Endothelial cell of umbilical vein (primary cell): ENCODE results near the gene FOSL2. TPM values are rescaled to one million over a fixed set of nuclear protein-coding genes. Genes with fewer than 3 reads are reported as not detected.

Experiments
- BruUV-seq: library from RNA; stranded (reverse); fragments of 400-500 nt; replicated peaks from 2 replicates; lab custom pipeline; 2021; lab: Mats Ljungman, UMichigan
- CTCF ChIA-PET: fragments of 300-600, 350-600 bp; sonication (Branson Sonifier 250); formaldehyde crosslinking; loops from one replicate; lab custom pipeline; 2021; ENCODE audit warnings: antibody characterized with exemption, inconsistent platforms; lab: Charles Lee
- POLR2A ChIA-PET: fragments of 300-600, 350-600 bp; sonication (Branson Sonifier 250); formaldehyde crosslinking; loops from one replicate; lab custom pipeline; 2021; ENCODE audit warnings: antibody characterized with exemption, inconsistent platforms; lab: Charles Lee
- DNase-seq: peaks from one replicate; pipeline ENCODE4 v3.0.0-alpha.2; 2011; ENCODE audit warnings: low read depth, low spot score
- FAIRE-seq: peaks from 2 replicates; lab custom pipeline; 2011; peaks lifted over from hg19 to GRCh38; lab: Jason Lieb, UNC
- H2AFZ ChIP-seq: 2 replicates; pipeline ENCODE4 v1.6.0; 2012; ENCODE audit warnings: low read depth, low read length, control low read depth, inconsistent platforms
- H3K27ac ChIP-seq: 2 replicates; pipeline ENCODE4 v1.5.1; 2011; ENCODE audit warnings: low read depth, mild to moderate bottlenecking, control low read depth, low read length, moderate library complexity; ENCODE audit not compliant: insufficient read depth
- H3K27me3 ChIP-seq, 2 experiments: 2 replicates each; pipeline versions ENCODE4 v1.6.0 to v1.6.1; 2011; ENCODE audit warnings: low read length in 2 of 2, mixed read lengths in 1 of 2; ENCODE audit not compliant: control insufficient read depth in 2 of 2, insufficient read depth in 2 of 2
- H3K36me3 ChIP-seq, 2 experiments: 2 replicates in 1 of 2; 3 replicates in 1 of 2; pipeline ENCODE4 v1.5.1; 2011; ENCODE audit warnings: low read length in 2 of 2, mild to moderate bottlenecking in 1 of 2, moderate library complexity in 1 of 2; ENCODE audit not compliant: control insufficient read depth in 2 of 2, insufficient read depth in 2 of 2; ENCODE audit errors: extremely low read depth in 1 of 2
- H3K4me1 ChIP-seq: 3 replicates; pipeline ENCODE4 v1.5.1; 2011; ENCODE audit warnings: mild to moderate bottlenecking, low read length; ENCODE audit not compliant: control insufficient read depth, insufficient read depth; ENCODE audit errors: extremely low read depth
- H3K4me2 ChIP-seq: 2 replicates; pipeline ENCODE4 v1.6.1; 2011; ENCODE audit warnings: low read length, control low read depth, mixed read lengths; ENCODE audit not compliant: insufficient read depth
- H3K4me3 ChIP-seq, 3 experiments: fragments of 200-600 bp in 1 of 3; sonication (generic), shearing (Covaris generic) in 1 of 3; replicated peaks in 1 of 3; 2 replicates each; pipeline ENCODE4 v1.5.1; 2011 to 2016; ENCODE audit warnings: control low read depth in 3 of 3, low read length in 3 of 3, mild to moderate bottlenecking in 2 of 3, inconsistent platforms in 1 of 3, low read depth in 1 of 3, moderate library complexity in 1 of 3; ENCODE audit not compliant: insufficient read depth in 1 of 3
- H3K79me2 ChIP-seq: 2 replicates; pipeline ENCODE4 v1.6.0; 2012; ENCODE audit warnings: low read length, inconsistent platforms; ENCODE audit not compliant: control insufficient read depth, insufficient read depth
- H3K9ac ChIP-seq: replicated peaks from 2 replicates; pipeline ENCODE3; 2011; ENCODE audit warnings: low read length, control low read depth; ENCODE audit not compliant: insufficient read depth; ENCODE audit errors: extremely low read depth
- H3K9me1 ChIP-seq: replicated peaks from 3 replicates; pipeline ENCODE4 v1.6.0; 2011; ENCODE audit warnings: mild to moderate bottlenecking, low read length; ENCODE audit not compliant: control insufficient read depth, insufficient read depth; ENCODE audit errors: extremely low read depth
- H3K9me3 ChIP-seq: replicated peaks from 2 replicates; pipeline ENCODE4 v1.5.1; 2012; ENCODE audit warnings: low read length, inconsistent platforms; ENCODE audit not compliant: control insufficient read depth, insufficient read depth
- H4K20me1 ChIP-seq: replicated peaks from 2 replicates; pipeline ENCODE3; 2011; ENCODE audit warnings: mild to moderate bottlenecking, low read length; ENCODE audit not compliant: control insufficient read depth, insufficient read depth; ENCODE audit errors: extremely low read depth
- CTCF ChIP-seq, 2 donors: IDR thresholded peaks; 1 replicate in 1 of 2; 2 replicates in 1 of 2; pipeline ENCODE4 v1.5.1; 2011; ENCODE audit warnings: low read length in 2 of 2, mild to moderate bottlenecking in 2 of 2, moderate library complexity in 2 of 2, control low read depth in 1 of 2, inconsistent platforms in 1 of 2, low read depth in 1 of 2; ENCODE audit not compliant: insufficient read depth in 1 of 2; ENCODE audit errors: extremely low read depth in 1 of 2
- EZH2 ChIP-seq: IDR thresholded peaks from 2 replicates; pipeline ENCODE4 v1.6.1; 2012; ENCODE audit warnings: borderline replicate concordance, low read depth, mild to moderate bottlenecking, moderate library complexity, low read length, inconsistent platforms; ENCODE audit not compliant: severe bottlenecking
- FOS ChIP-seq: IDR thresholded peaks from 2 replicates; pipeline ENCODE4 v1.6.1; 2011; ENCODE audit warnings: mild to moderate bottlenecking, low read length, moderate library complexity, borderline replicate concordance; ENCODE audit not compliant: insufficient read depth
- GATA2 ChIP-seq: IDR thresholded peaks from 2 replicates; pipeline ENCODE4 v1.7.0; 2011; ENCODE audit warnings: low read depth, mild to moderate bottlenecking, moderate library complexity, mixed read lengths, low read length; ENCODE audit not compliant: insufficient read length, insufficient read depth
- JUN ChIP-seq: IDR thresholded peaks from 2 replicates; pipeline ENCODE4 v1.6.1; 2011; ENCODE audit warnings: borderline replicate concordance, low read depth; ENCODE audit not compliant: insufficient read length, insufficient read depth
- MAX ChIP-seq: IDR thresholded peaks from 2 replicates; pipeline ENCODE4 v1.6.1; 2011; ENCODE audit not compliant: insufficient read depth, insufficient read length
- MYC ChIP-seq: IDR thresholded peaks from one replicate; pipeline ENCODE4 v1.6.1; 2011; ENCODE audit warnings: mild to moderate bottlenecking, low read depth, low read length
- dilution Hi-C: fragments of 300-500 bp; cut with MboI; formaldehyde crosslinking; loops from one replicate; pipeline ENCODE4 v1.15.0; 2019; ENCODE audit warnings: low sequenced_read_pairs; ENCODE audit not compliant: extremely low pct_ligation_motif_present
- intact Hi-C: fragments of 100-400 bp; cut with micrococcal nuclease; formaldehyde crosslinking; loops from one replicate; pipeline ENCODE4 v1.10.0; 2022
- polyA plus RNA-seq, 4 experiments: library from polyadenylated mRNA; depleted of rRNA in 3 of 4; stranded (reverse) in 3 of 4; unstranded in 1 of 4; fragments of >200 nt; gene quantifications; 2 replicates each; pipeline versions ENCODE4 v1.2.1 to v1.2.3, GENCODE V29; 2011 to 2012; ENCODE audit warnings: missing spikeins in 1 of 4
- total RNA-seq: library from RNA; stranded (reverse); gene quantifications from 2 replicates; pipeline ENCODE4 v1.2.3, GENCODE V29; 2021

FOSL2 gene
- total and polyA plus RNA-seq, 2 donors (not counting 3 experiments of a cell fraction or from before 2014, with no cell fraction given), result 43.9 to 85.3 TPM

- Histone ChIP-seq H3K27ac (no peak overlapping the region), H3K79me2 (peaks cover 47% of the 10 kb centered on the region), H3K4me2 (no peak overlapping the region), H4K20me1 (no peaks in the 10 kb centered on the region), H3K9me3 (no peaks in the 10 kb centered on the region), H3K27me3 (no peaks in the 10 kb centered on the region), H3K4me3 (no peak overlapping the region), H3K9ac (no peak overlapping the region), H3K9me1 (no peaks in the 10 kb centered on the region), H3K36me3 (peaks cover 43 to 82% of the 10 kb centered on the region in 2 experiments), H2AFZ (no peak overlapping the region), H3K4me1 (peaks cover 43% of the 10 kb centered on the region)
- BruUV-seq, result no TSS peak
- dilution Hi-C loops, result loop anchor here (25.0 kb wide), 1 partner anchor 674 kb away; no protein-coding TSS in a partner anchor
- ChIA-PET CTCF (no interaction called here), POLR2A (no interaction called here)
- TF ChIP-seq JUN (no peak), FOS (no peak), MYC (no peak), EZH2 (no peak), CTCF (IDR thresholded peaks at IDR 0.05; ENCODE audit: extremely low read depth in 1 of 2, insufficient read depth in 1 of 2, low read depth in 1 of 2, low read length in 2 of 2) (no peak), GATA2 (no peak), MAX (no peak)
- no peak for FAIRE-seq
- intact Hi-C loops, result no loop called here
- no peak for DNase-seq
Observed at GRCh38 chr2:28411166-28411755, 18.6 kb downstream of the FOSL2 start.
